ENCODE measurements around the gene ACVR1B.

The ACVR1B gene

DNA sequence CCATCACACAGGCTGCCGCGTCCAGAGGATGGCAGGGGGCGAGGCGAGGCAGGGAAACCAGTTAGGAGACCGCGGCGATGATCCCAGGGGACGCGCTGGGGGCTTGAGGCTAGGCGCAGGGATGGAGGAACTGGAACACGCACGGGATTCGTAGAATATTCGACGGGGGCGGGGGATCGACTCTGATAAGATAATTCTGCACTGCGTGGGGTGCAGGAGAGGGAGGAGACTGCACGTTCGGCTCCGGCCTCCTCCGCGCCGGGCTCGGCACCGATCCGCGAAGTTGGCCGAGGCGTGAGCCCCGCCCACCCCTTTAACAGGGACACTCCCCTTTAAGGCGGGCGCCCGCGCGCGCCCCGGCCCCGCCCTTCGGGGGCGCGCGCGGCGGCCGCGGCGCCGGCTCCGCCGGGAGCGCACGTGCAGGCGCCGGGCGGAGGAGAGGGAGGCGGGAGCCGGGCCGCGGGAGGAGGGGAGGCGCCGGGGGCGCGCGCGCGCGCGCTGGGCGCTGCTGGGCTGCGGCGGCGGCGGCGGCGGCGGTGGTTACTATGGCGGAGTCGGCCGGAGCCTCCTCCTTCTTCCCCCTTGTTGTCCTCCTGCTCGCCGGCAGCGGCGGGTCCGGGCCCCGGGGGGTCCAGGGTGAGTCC is at the start of gene ACVR1B:
Gene ACVR1B (plus strand): TSS at position 501 of the 644 bp plus-strand sequence. CDS start 45 bp downstream, at position 546.
- peak; percentile 45 for DNase-seq

DNA sequence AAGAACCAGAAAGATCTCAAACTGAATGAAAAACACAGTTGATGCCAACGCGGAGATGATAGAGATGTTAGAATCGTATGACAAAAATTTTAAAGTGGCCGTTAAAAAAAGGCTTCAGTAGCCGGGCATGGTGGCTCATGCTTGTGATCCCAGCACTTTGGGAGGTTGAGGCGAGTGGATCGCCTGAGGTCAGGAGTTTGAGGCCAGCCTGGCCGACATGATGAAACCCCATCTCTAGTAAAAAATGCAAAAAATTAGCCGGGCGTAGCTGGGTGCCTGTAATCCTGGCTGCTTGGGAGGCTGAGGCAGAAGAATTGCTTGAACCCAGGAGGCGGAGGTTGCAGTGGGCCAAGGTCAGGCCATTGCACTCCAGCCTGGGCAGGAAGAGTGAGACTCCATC is 49.6 kb upstream of the ACVR1B start:
- DNase-seq = no peak

- no peak for DNase-seq
Observed at GRCh38 chr12:51904951-51905470, 46.5 kb upstream of the ACVR1B start.

DNA sequence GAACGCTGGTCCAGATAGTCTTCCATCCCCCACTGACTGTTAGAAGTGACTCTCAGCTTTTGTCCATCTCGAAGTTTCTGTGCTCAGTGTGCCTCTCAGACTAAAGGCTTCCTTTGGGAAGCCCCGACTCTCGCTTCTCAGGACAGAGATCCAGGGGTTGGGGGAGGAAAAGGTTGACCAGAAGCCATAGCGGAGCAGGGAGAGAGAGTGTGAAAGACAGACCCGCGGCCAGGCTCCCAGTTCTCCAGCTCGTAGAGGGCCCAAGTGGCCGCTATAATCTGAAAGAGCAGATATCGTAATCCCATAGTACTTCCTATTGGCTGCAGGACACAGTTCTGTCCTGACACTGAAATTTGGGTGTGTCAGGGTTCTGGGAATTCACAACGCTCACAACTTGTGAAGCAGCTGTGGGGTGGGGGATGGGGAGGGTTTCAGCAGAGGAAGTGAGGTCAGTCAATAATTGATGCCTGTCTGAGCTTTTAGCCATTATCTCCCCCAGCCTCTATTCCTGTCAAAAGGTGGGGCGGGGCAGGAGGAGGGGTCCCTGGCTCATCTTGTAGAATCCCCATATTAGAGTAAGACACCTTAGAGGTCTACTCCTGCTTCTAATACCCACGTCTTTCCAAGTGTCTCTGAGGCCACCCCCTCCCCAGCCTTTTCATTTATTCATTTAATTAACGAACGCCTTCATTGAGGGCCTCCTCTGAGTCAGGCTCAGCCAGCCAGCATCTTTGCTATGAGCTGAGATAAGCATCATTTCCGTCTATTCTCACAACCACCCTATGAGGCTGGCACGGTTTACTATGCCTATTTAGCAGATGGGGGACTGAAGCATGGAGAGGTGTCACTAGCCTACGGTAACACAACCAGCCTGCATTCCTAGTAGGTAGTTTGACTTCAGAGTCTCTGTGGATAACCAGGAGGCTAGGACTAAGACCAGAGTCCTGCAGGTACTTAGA is 45.7 kb upstream of the ACVR1B start:
- DNase-seq = no peak

DNA sequence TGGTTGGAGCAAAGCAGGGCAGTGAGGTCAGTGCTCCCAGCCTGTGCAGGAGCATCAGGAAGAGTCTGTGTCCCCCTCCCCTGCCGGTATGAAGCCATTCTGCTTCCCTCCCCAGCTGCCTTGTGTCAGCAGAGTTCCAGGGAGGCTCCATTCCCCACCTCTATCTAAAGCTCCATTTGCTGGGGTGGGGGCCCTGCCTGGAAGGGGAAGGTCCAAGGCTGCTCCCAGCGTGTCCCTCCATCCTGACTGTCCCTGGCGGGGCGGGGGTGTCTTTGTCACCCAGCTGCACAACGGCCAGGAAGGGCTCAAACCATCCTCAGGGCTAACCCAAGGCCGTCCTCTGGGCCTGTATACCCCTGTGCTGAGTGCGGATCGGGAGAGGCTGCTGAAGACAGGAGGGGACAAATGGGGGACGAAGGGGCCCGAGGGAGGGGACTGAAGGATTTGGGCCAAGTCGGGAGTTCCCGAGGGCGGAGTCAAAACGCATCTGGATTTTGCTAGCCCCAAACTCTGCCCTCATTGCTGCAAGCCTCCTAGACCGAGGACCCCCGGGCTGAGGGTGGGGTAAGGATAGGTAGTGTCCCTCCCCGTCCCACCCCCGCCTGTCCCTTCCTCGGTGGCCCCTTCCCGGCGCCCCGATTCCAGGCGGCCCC is 44.9 kb upstream of the ACVR1B start:
- DNase-seq = no peak

DNA sequence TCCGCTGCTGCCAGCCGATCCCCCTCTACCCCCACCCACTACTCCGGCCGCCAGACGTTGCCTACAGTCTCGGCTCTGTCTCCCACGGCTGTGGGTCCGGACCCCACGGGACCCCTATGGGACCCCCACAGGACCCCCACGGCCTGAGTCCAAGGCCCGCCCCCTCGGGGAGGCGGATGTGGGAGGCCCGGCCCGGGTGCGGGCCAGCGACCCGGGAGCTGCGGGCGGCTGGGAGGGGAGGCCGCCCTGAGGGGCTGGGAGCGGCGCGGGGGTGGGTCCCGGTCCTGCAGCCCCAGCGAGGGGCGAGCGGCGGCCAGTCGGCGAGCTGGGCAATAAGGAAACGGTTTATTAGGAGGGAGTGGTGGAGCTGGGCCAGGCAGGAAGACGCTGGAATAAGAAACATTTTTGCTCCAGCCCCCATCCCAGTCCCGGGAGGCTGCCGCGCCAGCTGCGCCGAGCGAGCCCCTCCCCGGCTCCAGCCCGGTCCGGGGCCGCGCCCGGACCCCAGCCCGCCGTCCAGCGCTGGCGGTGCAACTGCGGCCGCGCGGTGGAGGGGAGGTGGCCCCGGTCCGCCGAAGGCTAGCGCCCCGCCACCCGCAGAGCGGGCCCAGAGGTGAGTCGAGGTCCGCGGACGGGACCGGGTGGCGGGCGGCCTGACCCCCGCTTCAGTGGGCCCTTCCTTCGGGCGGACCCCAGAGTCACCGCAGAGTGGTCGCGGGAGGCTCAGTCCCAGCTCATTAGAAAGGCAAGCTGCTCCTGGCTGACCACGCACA is 44.2 kb upstream of the ACVR1B start, which contains the start of gene ACVRL1:
Gene ACVRL1 (plus strand): TSS at position 422 of the 773 bp plus-strand sequence. CDS start 4,971 bp downstream, outside the sequence.
- no peak for DNase-seq

GRCh38 chr12:51907856-51908425 is 43.6 kb upstream of the ACVR1B start:
- DNase-seq = no peak

- no peak for DNase-seq
Observed at GRCh38 chr12:51908876-51909592, 42.5 kb upstream of the ACVR1B start.

- DNase-seq = no peak
Observed at GRCh38 chr12:51910168-51910567, 41.3 kb upstream of the ACVR1B start.

DNA sequence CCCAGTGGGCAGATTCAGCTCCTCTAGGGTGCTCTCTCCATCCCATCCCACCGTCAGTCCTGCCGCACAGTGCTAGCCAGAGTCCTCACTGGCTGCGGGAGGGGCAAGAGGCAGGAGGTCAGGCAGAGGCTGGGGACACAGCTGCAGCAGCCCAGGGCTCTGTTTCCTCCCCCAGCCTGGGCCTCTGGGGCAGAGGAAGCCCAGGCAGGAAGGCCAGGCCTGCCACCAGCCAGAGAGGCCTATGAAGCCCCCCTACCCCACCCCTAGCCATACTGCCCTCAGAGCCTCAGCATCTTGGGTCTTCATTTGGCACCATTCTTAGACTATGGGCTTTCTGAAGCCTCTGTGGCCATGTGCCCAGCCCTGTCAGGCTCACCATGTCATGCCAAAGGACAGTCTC is 40.8 kb upstream of the ACVR1B start:
- DNase-seq = no peak

GRCh38 chr12:51911307-51911706 is 40.2 kb upstream of the ACVR1B start:
- DNase-seq = no peak

GRCh38 chr12:51911788-51912711 is 39.4 kb upstream of the ACVR1B start:
- no peak for DNase-seq

- no peak for DNase-seq
Observed at GRCh38 chr12:51913071-51914033, 38.1 kb upstream of the ACVR1B start.

GRCh38 chr12:51914034-51914923 is 37.2 kb upstream of the ACVR1B start:
- DNase-seq = no peak

DNA sequence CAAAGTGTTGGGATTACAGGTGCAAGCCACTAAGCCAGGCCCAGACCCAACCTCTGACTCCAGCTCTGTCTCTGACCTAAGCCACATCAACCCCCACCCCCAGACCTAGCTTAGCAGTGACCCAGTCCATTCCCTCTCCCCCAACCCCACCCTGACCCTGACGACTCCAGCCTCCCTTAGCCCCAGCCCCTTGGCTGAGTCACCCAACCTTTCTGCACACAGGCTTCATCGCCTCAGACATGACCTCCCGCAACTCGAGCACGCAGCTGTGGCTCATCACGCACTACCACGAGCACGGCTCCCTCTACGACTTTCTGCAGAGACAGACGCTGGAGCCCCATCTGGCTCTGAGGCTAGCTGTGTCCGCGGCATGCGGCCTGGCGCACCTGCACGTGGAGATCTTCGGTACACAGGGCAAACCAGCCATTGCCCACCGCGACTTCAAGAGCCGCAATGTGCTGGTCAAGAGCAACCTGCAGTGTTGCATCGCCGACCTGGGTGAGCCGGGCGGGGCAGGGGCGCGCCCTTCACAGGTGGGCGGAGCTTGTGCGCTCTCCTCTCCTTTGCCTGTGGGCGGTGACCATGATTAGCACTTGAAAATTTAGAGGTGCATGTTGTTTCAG is 36.4 kb upstream of the ACVR1B start:
- no peak for DNase-seq

DNA sequence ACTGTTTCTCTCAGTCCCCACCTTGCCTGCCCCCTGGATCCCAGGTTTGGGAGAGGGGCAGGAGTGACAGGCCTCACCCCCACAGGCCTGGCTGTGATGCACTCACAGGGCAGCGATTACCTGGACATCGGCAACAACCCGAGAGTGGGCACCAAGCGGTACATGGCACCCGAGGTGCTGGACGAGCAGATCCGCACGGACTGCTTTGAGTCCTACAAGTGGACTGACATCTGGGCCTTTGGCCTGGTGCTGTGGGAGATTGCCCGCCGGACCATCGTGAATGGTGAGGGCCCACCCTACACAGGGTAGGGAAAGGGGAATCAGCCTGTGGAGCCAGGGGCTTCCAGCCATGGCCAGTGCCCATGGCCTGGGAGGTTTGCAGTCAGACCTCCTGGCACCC is 35.5 kb upstream of the ACVR1B start:
- DNase-seq = no peak

GRCh38 chr12:51917041-51917590 is 34.4 kb upstream of the ACVR1B start:
- no peak for DNase-seq

Measured in NCI-H2029 treated with DMSO at 0.1 percent for 48 hours (cell line).